ENCODE results near the gene DOK6.

Gene DOK6

DNA sequence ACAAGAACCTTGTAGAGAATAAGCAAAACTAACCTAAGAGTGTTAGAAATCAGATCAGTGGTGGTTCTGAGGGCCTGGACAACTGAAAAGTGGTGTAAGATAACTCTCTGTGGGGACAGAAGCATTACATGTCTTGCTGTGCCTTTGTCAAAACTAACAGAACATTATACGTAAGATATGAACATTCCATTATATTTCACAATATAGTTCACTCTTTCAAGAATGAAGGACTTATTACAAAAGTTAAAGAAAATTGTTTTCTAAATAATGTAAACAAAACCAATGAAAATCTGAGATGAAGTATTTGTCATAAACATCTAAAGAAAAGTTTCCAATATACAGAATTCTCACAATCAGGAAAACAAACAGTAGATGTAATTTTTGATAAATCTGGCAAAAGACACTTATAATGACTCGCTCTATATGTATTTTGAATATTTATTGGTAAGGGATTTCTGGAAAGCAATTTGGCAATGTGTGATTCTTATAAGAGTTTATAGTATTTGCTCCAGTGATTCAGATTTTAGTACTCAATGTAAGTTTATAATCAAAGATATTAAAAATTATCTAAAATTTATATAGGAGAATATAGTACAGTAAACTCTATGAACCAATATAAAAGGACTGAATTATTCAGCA lies 288.6 kb downstream of the DOK6 start:
- no peak for DNase-seq (ENCODE audit: low spot score)

DNA sequence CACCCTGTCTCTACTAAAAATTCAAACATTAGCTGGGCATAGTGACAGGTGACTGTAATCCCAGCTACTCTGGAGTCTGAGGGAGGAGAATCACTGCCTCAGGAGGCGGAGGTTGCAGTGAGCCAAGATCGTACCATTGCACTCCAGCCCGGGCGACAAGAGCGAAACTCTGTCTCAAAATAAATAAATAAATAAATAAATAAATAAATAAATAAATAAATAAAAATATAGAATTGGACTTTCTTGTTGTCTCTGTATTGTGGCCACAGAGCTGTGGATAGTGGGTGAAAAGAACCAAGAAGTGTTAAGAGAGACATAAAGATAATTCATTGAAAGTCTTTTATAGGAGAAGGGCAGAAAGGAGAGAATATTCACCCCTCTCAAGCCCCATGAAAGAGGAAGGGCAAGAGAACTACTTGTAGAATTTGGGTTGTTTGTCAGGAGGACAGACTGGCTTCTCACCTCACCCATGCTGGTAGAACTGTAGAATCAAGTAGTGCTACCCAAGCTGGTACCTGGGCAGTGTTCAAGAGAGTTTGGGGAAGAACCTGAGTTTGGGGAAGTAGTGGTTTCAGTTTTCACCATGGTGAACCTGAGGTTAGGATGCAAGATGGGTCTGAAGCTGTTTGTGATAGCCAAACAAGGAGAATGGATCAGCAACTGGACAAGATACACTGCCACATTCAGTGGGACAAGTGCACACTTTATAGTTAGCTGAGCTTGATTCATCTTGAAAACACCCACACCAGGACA lies 290.5 kb downstream of the DOK6 start:
- no peak for DNase-seq (ENCODE audit: low spot score)

DNA sequence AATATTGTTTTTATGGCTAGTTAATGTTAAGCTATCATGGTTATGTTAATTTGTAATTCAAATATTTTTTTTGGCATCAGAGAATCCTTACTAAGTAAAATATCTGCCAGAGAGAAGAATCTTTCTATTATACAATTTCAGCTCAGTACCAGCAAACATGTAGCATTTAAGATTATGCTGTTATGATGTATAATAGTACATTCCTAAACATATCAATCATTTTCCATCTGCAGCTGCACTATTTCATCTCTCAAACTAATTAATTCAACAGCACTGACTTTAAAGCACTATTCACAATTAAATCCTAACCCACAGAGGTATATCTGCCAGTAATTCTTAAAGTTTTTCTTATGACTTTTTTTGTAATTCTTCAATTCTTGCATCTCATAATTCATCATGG lies 296.4 kb downstream of the DOK6 start:
- DNase-seq (ENCODE audit: low spot score), result no peak

DNA sequence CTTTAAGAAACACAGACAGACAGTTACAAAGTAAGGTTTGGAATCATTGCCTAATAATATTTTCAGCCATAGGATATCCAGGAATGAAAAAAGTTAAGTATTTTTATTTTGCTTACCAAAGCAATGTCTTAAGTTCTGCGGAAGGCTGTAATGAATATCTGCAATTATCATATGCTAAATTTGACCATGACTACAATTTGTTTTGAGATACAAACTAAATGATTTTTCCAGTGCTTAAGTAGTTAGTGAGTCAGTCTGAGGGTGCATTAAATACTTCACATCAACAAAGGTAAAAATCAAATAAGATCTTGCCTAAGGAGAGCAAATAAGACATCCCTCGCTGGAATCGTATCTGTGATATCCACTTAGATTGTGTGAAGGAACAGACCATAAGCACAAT lies 297.0 kb downstream of the DOK6 start:
- DNase-seq (ENCODE audit: low spot score), result no peak

GRCh38 chr18:69701305-69701704 lies 300.6 kb downstream of the DOK6 start:
- DNase-seq (ENCODE audit: low spot score), result no peak

- no peak for DNase-seq (ENCODE audit: low spot score)
Observed at GRCh38 chr18:69703461-69703860, 302.8 kb downstream of the DOK6 start.

- DNase-seq (ENCODE audit: low spot score), result no peak
Observed at GRCh38 chr18:69705987-69706386, 305.3 kb downstream of the DOK6 start.

DNA sequence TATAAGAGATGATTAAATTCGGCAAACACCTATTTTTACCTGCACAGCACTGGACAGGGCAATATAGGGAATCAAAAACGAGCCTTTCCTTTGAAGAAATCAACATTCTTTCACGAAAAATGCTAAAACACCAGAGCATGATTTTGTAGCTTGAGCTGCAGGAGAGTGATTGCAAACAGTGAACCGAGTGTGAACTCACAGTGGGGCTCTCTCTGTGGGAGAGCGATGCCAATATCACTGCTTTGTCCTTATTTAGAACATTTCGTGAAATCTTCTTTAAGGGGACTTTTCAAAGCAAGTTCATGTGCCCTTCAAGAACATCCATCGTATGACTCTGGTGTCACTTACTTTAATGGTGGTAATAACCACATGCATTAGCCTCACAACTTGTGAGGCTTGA lies 308.2 kb downstream of the DOK6 start:
- DNase-seq (ENCODE audit: low spot score), result no peak

DNA sequence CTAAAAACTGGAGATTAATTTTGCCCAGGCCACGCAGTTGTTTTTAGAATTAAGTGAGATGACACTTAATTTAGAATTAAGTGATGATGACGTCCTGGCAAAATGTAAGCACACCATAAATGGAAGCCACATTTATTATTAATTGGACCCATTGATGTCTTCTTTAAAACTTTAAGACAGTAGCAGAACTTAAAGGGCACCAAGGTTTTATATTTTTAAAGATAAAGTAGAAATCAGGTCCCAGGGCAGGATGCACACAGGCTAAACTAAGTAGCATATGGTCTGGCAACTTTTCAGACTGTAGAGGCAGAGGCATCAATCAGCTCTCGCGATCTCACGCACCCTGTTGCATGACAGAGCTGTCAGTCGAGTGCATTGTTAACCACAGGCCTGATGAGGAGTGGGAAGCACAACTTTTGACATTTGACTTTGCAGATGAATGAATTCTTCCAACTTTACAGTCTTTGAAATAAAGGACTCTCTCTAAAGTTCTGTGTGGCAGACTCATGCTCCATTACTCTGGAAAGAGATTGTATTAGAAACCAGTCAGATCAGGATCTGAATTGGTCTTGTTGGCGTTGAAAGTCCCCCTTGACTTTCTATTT lies 314.6 kb downstream of the DOK6 start:
- no peak for DNase-seq (ENCODE audit: low spot score)

GRCh38 chr18:69717586-69717985 lies 316.9 kb downstream of the DOK6 start:
- no peak for DNase-seq (ENCODE audit: low spot score)

- DNase-seq (ENCODE audit: low spot score), result peak; percentile 8
Observed at GRCh38 chr18:69718912-69719547, 318.3 kb downstream of the DOK6 start.

DNA sequence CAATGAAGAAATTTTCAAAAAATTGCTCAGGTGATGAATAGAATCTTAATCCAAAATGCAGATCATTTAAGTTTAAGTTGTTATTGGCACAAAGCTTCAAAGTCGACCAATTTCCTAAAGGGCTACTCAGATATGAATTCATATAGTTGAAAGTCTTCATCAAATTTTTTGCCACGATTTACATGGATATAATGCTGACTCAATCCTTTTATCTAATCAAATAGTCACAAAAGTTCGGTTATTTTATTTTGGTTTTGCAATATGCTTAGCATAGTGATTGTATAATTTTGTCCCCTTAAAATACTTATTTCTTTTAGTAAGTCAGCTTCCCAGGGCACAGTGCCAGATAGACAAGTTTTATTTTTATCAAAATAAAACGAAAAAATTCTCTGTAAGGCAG lies 319.7 kb downstream of the DOK6 start:
- DNase-seq (ENCODE audit: low spot score), result no peak

DNA sequence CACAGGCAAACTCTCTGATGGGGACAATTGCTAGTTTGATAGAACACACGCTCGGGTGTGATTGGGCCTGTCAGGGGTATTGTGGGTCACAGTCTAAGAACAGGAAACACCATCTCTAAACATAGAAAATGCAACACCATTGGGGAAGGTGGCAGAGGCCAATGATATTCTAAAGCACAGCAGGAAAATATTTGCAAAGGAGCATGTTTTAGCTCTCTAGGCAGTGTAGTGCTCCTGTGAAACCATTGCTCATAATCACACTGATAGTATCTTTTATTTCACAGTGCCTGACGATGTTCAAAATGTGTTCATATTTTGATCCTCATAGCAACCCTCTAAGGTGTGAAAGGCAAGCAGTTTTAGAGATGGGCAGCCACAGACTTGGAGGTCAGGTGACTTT lies 322.7 kb downstream of the DOK6 start:
- DNase-seq (ENCODE audit: low spot score), result no peak

GRCh38 chr18:69725009-69725408 lies 324.3 kb downstream of the DOK6 start:
- no peak for DNase-seq (ENCODE audit: low spot score)

DNA sequence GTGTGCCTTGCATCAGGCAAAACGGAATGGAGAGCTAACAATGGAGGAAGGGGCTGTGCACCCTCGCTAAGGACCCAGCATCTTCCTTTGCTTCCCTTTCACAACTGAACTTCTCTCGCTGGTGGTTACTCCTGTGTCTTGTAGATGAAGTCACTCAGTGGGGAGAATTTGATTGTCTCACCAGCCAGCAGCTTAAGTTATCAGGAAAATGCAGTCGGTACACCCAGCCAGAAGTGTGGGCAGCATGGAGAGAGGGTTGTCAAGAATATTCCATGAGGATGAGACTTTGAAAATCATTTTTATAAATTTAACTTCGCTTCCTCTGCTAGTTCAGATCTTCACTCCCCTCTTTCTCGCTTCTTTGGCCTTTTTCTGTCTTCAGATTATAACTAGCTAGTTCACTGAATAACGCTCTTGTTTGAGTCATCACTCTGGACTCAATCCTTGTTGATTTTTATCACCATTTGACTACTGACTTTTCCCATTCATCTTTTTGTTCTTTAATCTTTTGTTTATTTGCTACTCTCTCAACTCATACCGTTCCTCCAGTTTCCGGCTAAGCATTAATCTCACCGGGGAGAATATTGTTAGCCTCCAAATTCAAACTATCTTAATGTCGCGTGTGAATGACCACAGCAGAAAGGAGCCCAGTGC lies 325.3 kb downstream of the DOK6 start:
- DNase-seq (ENCODE audit: low spot score), result no peak

- DNase-seq (ENCODE audit: low spot score), result no peak
Observed at GRCh38 chr18:69727912-69728572, 327.4 kb downstream of the DOK6 start.

DNA sequence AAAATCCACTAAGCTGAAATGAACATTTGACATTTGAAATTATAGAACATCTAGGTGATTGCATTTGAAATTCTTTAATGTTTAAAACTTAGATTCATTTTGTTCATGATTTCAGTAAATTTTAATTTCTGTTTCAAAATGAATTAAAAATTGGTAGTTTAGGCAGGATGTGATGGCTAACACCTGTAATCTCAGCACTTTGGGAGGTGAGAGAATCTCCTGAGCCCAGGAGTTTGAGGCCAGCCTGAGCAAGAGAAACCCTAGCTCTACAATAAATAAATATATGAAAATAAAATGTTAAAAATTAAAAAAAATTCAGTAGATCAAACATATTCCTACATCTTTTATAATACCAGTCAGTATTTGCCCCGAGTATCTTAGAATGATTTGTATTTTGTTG lies 330.0 kb downstream of the DOK6 start:
- DNase-seq (ENCODE audit: low spot score), result no peak

DNA sequence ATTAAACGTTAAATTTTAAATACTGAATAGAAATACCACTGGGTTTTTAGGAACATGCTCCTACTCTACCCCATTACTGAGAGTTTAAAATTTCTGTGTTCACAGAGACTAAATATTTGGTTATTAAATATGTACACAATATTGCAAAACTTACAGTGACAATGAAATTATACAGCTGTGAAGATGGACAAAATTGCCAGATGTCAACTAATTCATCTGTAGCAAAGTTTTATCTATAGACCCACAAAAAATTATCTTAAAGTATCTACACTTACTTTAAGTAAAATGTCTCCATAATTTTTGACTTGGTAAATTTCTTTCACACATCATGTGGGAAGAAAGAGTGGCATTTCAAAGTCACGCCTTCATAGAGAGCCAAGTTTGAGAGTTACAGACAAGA lies 333.8 kb downstream of the DOK6 start:
- no peak for DNase-seq (ENCODE audit: low spot score)

- no peak for DNase-seq (ENCODE audit: low spot score)
Observed at GRCh38 chr18:69736730-69737129, 336.0 kb downstream of the DOK6 start.

DNA sequence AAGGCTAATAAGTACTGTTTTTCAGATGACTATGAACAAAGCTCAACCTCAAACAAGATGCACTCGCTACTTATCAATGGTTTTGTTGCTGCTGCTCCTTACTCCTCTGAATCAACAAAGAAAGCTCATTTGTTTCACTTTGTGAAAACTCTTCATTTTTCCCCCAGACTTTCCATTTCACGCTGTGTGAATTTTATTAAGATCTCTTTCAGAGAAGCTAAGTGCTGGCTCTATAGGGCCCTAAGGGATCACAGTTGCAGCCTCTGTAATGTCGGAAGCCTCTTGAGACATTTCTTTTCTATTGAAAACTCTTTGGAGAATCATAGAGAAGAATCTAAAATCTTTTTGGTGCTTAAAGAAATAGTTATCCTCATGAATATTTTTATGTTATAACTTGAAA lies 337.2 kb downstream of the DOK6 start:
- no peak for DNase-seq (ENCODE audit: low spot score)

- DNase-seq (ENCODE audit: low spot score), result no peak
Observed at GRCh38 chr18:69747388-69747787, 346.7 kb downstream of the DOK6 start.
